GM21381 (cell line): Measurements from ENCODE around the gene PRKCH.

ENCODE experiments used
- ATAC-seq: cut with Tn5 transposase; IDR thresholded peaks from one replicate; pipeline ENCODE4 v1.9.1; 2021; ENCODE audit warnings: mild to moderate bottlenecking, moderate library complexity; ENCODE audit not compliant: unreplicated experiment

The PRKCH gene

DNA sequence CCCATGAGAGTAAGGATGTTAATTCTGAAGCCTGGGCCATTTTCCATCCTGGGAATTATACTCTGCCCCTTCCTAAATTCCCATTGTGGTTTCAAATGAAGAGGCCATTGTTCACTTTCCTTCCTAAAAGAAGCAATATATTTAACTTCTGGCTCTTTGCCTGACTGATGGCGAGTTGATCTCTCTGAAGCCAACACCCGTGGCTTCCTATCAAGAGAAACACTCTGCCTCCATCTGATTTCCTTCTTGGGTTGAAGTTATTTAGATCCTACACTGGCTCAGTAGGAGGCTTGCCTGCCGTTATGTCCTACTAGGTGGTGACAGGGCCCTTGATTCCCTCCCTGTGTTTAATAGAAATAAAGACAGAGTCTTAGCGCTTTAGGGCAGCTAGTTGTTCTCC lies 97.4 kb downstream of the PRKCH start:
- no peak for ATAC-seq

DNA sequence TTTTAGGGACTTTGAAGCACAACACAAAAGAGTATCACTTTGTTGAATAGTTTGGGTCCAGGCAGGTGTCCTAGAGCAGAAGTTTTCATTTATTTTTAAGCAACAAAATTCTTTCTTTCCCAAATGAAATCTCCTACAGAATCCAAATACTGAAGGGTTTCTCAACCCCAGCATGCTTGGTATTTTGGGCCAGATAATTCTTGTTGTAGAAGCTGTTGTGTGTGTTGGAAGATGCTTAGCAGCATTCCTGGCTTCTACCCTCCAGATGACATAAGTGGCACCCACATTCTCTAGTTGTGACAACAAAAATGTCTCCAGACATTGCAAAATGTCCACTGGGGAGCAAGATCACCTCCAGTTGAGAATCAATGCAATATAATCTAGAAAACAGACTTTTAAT lies 97.8 kb downstream of the PRKCH start:
- no peak for ATAC-seq

DNA sequence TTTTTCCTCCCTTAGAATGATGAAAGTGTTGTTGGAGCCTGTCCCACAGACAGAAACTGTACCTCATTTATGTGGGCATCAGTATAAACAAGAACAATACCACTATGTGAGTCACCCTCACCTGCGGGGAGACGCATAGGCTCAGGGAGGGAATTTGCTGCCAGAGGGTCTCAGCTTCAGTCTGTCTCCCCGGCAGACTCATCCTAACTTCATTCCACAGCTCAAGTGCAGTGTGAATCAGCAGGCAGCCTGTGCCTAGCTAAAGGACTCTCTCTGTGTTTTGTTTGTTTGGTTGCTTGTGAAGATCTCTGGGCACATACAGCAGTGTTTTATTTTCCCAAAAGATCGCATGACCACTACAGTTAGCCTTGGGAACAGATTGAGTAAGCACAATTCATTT lies 98.9 kb downstream of the PRKCH start:
- ATAC-seq, result no peak

DNA sequence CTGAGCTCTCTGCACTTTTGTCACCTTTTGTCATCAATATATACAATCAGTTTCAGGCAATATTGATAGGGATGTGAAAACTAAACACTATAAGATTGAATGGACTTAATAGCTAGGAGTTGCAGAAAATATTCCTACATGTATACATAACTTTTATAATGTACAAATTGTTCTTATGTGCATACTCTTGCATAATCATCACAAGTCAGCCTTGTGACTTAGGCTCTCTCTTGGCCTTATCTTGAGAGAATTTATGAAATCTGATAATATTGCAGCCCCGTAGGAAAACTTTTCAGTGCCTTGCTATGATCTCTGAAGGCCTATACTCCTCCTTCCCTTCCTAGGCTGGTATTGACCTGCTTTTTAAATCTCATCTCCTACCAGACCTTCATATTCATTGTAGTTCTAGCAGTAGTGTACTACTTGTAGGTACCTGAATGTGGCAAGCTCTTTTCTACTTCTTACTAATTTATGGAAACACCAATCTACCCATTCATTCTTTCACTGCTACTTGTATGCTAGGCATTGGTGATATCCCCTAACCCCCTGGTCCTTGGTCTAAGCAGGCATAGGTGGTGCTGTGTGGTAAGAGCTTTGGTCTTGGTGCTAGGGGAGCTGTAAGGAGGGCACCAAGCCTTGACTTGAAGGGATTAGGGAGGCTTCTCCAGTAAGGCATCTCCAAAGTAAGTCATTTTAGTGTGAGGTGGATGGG lies 100.0 kb downstream of the PRKCH start:
- no peak for ATAC-seq

DNA sequence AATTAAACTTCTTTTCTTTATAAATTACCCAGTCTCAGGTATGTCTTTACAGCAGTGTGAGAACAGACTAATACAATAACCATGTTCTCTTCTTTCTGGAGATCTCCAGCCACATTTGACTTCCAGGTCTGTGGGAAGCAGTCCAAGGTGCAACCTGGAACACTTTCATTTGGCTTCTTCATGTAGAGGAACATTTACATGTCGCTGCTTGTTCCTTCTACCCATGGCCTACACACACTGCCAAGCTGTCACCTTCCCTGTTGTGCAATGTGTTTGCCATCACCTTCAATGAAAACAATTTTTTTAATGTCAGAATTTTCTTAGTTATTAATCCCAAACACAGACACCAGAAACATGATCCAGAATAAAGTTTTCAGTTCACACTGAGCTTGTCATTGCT lies 104.7 kb downstream of the PRKCH start:
- no peak for ATAC-seq

DNA sequence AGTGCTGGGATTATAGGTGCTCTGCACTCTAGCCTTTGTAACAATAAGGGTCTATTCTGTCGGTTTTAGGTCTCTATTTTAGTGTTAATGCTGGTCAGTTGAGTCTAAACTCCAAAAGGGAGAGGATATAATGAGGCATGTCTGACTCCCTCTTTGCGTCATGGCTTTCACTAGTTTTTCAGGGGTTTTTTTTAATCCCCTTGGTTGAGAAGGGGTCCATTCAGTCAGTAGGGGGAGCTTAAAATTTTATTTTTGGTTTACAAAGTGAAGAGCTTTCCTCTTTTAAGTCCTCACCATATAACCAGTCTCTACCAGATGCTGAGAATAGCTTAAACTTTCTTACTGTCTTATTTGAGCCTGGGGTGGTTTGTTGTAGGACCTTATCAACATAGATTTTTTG lies 106.9 kb downstream of the PRKCH start:
- no peak for ATAC-seq

DNA sequence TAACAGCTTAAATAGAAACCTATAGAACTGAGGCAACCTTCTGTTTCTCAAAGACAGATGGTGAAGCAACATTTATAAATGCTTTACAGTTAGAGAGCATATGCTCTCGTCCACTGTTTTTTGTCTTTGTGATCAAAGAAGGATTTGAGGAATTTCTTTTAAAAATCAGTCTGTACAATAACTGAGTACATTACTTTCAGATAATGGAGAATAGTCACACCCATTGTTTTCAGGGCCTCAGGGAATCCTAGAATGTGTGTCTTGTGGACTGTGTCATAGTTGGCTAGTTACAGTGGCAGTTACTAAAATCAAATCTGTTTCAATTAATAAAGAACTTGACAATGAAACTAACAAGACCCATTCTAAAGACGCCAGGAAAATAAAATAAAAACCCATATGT lies 107.9 kb downstream of the PRKCH start:
- no peak for ATAC-seq

DNA sequence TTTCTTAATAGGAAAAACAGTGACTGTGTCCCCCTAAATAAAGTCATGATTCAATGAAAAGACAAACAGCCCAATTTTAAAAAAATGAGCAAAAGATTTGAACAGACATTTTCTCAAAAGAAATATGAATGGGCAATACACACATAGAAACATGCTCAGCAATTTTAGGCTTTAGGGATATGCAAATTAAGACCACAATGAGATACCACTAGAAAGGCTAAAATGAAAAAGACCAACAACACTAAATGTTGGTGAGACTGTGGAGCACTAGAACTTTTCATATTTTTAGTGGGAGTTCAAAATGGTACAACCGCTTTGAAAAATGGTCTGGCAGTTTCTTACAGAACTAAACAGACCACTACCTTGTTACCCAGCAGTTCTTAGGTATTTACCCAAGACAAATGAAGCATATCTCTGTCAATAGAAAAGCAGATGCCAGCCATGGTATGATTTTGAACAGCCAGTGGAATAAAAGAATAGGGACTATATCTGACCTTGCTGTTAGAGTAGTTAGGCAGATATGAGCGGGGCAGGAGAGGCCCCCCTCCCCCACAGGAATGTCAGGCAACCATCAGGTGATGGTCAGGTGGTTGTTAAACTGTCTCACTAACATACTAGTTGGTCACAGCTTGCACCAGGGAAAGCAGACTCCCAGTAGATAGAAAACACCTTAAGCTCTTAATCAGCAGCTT lies 108.8 kb downstream of the PRKCH start:
- no peak for ATAC-seq

DNA sequence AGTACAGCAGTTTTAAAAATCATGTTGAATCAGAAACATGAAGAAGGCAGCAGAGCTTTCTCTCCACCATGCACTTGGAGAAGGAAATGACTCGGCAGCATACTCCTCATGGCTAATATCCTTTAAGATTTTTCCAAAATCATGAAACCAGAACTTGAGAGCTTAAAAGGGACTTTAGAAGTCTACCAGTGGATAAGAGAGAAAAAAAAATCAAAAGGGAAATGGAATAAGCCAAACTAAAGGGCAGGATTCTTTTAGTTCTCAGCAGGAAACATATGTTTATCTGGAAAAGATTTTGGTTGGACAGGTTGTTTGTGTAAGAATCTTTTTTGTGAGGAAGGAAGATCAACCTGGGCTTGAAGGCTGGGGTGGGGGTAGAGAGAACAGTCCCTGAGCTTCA lies 111.8 kb downstream of the PRKCH start:
- no peak for ATAC-seq

DNA sequence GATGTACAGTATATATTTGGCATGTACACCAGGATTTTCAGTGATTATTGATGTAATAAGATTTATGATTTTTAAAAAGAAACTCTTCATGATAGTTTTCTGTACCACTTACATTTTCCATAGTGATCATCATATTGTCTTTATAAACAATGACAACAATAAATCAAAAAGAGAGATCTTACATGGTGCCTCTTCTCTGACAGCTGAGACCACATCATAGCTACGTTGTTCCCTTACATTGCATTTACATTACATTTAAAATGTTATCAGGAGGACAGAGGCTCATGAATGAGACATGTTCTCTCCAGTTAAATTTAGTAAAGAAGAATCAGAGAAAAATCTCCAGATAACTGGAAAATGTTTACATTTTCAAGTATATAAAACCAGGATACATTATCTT lies 112.4 kb downstream of the PRKCH start:
- ATAC-seq, result no peak

DNA sequence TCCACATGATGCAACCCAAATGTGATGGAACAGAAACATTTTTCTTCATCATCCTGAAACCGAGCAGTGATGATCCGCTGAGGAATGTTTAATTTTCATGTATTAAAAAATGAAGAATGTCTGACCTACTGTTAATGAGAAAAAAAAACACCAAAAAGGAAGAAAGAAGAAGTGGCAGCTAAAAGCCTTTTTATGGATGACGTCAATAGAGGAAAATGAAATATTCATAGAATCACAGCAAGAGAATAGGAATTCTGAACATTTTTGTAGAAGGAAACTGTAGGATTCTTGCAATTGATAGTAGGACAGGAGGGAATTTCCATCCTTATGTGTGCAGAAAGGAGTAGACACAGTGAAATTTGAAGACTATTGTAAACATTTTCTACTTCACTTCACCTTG lies 112.9 kb downstream of the PRKCH start:
- ATAC-seq, result no peak

DNA sequence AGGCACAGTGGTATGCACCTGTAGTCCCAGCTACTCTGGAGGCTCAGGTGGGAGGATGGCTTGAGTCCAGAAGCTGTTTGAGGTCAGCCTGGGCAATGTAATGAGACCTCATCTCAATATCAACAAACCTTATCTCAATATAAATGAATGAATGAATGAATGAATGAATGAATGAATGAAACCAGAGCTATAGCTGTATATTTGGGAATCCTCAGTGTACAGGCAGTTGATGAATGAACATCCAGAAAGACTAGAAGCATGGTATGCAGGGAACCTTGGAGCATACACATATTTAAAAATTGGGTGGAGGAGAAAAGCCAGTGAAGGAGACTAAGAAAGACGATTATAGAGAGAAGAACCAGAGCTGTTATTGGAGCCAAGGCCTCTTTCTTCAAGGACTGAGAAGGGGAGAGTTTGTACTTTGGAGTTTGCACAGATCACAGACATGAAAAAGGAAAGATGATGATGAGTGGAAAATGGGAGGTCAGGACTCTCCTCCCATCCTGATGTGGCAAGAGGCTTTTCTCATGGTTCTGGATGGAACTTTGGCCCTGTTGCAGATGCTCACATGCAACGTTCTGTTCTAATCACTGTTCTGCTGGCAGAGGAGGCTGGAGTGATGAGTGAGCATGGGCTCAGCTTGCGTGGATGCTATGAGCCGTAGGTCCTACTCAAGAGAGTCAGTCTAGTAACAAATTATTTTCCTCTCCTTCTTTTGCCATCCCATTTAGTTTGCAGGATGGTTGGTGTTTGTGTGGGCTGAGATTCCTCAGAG lies 114.4 kb downstream of the PRKCH start:
- no peak for ATAC-seq

DNA sequence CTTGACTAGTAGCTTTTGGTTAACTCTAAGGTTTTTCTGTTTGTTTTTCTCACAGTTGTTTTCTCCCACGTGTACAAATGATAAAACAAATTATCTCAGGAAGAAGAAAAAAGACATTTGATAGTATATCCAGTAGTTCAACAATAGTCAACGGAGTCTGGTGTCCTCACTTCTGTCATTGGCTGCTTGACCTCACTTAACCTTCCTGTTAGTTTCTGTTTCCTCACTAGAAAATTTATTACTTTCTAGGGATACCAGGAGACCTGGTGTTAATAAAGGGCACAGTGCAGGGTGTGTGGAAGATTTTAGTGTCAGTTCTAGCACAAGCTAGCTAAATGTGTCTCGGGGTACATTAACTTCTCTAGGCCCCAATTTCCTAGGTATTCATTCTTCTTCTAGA lies 116.0 kb downstream of the PRKCH start:
- ATAC-seq, result no peak

DNA sequence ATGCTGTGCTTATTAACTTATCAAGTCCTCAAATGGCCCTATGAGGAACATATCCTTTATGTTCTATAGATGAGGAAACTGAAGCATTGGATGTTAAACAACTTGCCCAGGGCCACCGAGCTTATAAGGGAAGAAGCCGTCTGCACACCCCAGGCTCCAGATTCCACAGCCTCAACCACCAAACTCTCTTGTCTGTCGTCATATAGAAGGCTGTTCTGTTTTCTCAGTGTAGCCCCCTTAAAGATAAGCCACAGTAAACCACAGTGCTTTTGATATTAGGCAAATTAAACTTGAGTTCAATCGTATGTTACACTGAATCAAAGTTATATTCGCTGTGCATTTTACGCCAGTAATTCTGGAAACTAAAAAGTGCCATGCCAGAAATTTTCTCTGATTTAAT lies 116.7 kb downstream of the PRKCH start:
- no peak for ATAC-seq

DNA sequence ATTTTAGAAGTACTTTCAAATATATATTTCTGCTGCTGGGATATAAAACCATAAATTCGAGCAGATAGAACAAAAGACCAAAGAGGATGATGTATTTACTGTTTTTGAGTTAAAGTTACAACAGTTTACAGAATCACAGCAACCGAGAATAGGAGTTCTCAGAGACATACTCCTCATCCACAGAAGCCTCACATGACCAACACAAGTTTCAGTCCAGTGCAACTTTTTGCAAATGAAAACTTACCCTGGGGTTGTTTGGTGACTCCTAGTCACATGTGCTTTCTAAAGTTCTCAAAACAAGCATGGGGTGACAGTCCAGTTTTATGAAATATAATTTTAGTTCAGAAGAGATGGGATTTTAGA lies 117.1 kb downstream of the PRKCH start:
- ATAC-seq, result peak; percentile 59

DNA sequence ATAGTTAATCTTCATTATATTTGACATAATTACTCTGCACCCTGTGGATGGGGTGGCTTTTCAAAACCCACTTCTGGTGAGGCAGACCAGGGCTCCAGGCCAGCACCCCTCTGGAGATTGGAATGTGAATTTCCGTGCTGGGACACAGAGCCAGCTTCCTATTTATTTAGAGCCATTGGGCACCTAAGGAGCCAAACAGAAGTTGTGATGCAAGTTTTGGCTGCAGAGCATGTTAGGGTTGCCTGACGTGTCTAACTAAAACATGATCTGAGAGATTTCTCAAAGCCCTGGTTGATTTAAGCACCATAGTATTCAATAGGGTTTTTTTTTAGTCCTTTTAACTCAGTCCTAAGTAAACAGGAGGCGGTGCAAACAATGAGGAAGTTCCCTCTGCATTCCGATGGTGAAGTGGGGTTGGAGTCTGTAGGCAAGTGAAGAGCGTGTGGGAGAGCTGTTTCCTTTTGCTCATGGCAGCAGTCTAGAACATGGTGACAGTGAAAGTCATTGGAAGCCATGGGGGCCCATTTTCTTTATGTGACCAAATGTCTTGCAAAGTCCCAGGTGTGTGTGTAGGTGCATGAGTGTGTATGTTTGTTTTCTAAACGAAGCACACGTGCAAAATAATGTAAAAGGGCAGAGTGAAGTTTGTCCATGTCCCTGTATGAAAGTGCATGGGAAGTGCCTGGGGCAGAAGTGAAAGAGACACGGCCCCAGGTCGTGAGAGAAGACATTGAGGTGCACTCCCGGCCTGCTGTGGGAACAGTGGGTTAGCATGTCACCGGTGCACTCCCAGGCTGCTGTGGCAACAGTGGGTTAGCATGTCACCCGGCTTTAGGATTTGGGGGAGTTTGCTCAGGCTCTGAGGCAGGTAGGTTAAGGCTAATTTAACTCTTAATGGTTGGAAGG lies 117.7 kb downstream of the PRKCH start:
- no peak for ATAC-seq

DNA sequence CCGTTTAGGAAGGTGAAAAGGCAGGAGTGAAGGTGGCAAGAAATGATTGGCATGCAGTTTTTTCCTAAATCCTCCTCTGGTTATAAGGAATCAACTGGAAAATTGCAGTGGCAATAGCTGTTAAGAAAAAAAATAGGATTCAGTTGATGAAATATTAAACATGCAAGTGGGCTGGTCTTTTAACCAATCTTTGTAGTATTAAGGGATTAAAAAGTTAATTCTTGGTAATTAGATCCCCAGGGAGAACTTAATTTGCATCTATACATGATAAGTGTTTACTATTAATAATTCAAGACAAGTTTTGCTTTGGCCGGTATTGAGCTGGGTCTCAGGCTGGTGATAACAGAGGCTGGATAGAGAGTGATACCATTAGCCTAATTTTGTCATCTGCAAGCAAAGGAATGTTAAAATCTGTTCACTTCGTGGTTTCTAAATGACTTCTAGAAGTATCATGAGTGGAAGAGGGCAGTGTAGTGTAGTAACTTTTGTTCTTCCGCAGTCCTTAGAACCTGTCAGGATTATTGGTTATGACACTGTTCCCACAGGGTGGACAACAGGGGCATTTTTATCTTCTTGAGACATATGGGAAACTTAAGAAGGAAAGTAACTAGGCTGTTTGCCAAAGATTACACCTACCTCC lies 118.5 kb downstream of the PRKCH start:
- ATAC-seq, result no peak

DNA sequence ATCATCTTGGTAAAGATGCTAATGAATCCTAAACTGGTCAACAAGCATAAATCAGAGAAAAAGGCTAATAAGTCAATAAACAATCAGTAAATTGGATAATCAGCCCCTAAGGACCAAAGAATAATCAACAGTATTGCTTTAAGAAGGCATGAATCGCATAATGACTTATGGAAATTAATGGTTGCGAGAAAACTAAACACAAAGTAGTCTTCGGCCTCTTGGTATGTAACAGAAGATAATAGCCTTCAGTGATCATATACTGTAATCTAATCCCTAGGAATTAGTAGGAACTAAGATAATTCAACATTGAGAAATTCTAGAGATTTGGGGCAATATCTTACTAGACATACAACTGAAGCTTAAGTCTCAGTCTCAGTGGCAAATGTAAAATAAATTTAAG lies 122.1 kb downstream of the PRKCH start:
- ATAC-seq, result no peak

DNA sequence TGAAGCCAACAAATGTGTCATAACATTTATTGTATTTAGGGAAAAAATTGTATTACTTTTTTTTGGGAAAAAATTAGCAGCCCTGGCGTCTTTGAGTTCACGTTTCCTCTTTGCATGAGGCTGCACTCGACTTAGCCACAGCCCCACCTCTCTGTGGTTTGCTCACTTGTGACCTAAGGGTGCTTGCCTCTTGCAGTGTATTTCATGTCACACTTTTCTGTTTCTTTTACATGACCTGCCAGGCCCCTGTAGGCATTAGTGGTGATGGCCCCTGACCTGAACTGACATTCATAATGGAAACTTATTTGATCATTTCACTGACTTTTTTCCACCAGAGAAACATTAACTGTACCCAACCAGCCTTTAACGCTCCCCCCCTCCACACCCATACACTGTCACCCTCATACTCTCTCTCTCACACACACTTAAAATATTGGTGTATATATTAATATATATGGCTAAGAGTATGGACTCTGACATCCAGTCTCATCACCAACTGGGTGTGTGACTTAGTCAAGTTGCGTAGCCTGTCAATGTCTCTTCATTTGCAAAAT lies 122.9 kb downstream of the PRKCH start:
- ATAC-seq, result peak; percentile 94

DNA sequence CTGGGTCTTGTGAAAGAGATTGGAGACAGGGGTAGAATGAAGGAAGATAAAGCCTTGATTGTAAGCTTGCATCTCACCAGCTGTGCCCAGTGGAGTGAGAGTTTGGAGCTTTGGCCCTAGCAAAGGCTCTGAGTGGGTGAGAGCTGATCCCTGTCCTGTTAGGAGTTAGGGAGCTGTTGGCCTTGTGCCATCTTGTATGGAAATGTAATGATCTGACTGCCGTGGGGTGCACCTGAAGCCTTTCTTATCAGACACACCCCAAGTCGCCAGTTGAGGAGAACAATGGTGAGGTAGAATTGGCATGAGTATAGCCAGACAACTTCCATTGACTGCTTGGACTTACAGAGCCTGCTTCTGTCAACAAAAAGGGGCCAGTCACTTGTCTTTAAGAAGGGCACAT lies 130.1 kb downstream of the PRKCH start:
- no peak for ATAC-seq
